ENCODE measurements around the gene AFF3. TPM values are rescaled to one million over a fixed set of nuclear protein-coding genes. Genes with fewer than 3 reads are reported as not detected.

Gene AFF3
- total RNA-seq, 3 donors from 2014 or later (not counting 1 experiment from before 2014, with no cell fraction given), result 4.6 to 9.6 (median 5.6) TPM

GRCh38 chr2:99880964-99881294 lies 261.5 kb downstream of the AFF3 start:
- Histone ChIP-seq H3K9me3 (ENCODE audit: control insufficient read depth, insufficient read depth, low read length) (no peaks in the 10 kb centered on the region), H3K27me3 (ENCODE audit: control insufficient read depth, insufficient read depth, low read length) (no peaks in the 10 kb centered on the region), H3K36me3 (ENCODE audit: control insufficient read depth, insufficient read depth, low read length) (no peaks in the 10 kb centered on the region), H3K4me3 (ENCODE audit: low read length) (no peak overlapping the region), H3K4me1 (ENCODE audit: control insufficient read depth, insufficient read depth, low read length) (no peaks in the 10 kb centered on the region), H3K27ac (ENCODE audit: low read length) (no peak overlapping the region)
- DNase-seq (no peak), ATAC-seq (no peak)
- no peak overlapping the region for H3K4me3 Mint-ChIP-seq
- no peaks in the 10 kb centered on the region for H3K27me3 Mint-ChIP-seq (ENCODE audit: low read depth in 2 of 2)
- no peak overlapping the region for H3K27ac Mint-ChIP-seq
- intact Hi-C loops (cut with micrococcal nuclease), result no loop called here
- no peak for TF ChIP-seq CTCF (IDR thresholded peaks at IDR 0.05)
- 92% methylated on average over 2 of the region's 3 CpGs for WGBS (ENCODE audit: insufficient coverage)
- H3K36me3 Mint-ChIP-seq, result no peaks in the 10 kb centered on the region
- H3K9me3 Mint-ChIP-seq, result no peaks in the 10 kb centered on the region
- H3K4me1 Mint-ChIP-seq, result no peaks in the 10 kb centered on the region

DNA sequence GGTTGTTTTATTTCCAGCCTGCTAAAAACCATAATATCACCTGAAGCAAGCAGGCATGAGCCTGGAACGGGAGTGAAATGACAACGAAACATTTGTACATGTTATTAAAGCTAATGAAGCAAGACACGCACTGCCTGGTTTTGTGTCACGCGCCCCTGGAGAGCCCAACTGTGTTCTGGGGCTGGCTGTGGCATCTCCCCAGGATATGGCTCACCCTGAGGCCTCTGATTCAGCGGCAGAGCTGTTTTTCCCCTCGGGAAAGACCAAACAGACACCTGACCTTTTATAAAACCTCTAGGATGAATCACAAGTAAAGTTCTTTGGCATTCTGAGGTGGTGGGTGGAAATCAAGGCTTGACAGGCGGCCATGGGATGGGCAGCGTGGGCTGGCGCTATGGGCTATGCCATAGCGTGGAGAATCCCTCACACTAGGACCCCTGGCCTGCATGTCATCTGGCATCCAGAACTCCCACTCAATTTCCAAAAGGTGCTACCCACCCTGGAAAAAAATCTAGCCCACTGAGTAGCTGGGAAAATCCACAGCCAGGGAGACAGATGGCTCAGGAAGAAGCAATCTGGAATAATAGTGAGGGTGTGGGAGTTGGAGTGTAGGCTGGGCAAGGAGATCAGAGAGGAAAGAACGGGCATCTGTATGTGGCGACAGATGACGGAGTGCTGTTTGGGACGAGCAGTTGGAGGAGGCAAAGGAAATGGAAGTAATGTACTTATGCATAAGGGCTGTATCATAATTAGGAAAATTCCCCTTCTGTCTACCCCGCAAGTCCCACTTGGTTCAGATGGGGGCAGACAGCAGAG lies 262.0 kb downstream of the AFF3 start:
- ATAC-seq (no peak), DNase-seq (no peak)
- no peaks in the 10 kb centered on the region for H3K36me3 Mint-ChIP-seq
- no peaks in the 10 kb centered on the region for H3K4me1 Mint-ChIP-seq
- intact Hi-C loops (cut with micrococcal nuclease), result no loop called here
- H3K9me3 Mint-ChIP-seq, result no peaks in the 10 kb centered on the region
- H3K27me3 Mint-ChIP-seq (ENCODE audit: low read depth in 2 of 2), result no peaks in the 10 kb centered on the region
- no peaks in the 10 kb centered on the region for H3K4me1 ChIP-seq (ENCODE audit: control insufficient read depth, insufficient read depth, low read length)
- no peak overlapping the region for H3K27ac ChIP-seq (ENCODE audit: low read length)
- H3K4me3 Mint-ChIP-seq, result no peak overlapping the region
- no peaks in the 10 kb centered on the region for H3K36me3 ChIP-seq (ENCODE audit: control insufficient read depth, insufficient read depth, low read length)
- 90% methylated on average over 16 of the region's 16 CpGs for WGBS (ENCODE audit: insufficient coverage)
- no peaks in the 10 kb centered on the region for H3K27me3 ChIP-seq (ENCODE audit: control insufficient read depth, insufficient read depth, low read length)
- TF ChIP-seq CTCF (IDR thresholded peaks at IDR 0.05), result no peak
- H3K4me3 ChIP-seq (ENCODE audit: low read length), result no peak overlapping the region
- H3K27ac Mint-ChIP-seq, result no peak overlapping the region
- H3K9me3 ChIP-seq (ENCODE audit: control insufficient read depth, insufficient read depth, low read length), result no peaks in the 10 kb centered on the region

DNA sequence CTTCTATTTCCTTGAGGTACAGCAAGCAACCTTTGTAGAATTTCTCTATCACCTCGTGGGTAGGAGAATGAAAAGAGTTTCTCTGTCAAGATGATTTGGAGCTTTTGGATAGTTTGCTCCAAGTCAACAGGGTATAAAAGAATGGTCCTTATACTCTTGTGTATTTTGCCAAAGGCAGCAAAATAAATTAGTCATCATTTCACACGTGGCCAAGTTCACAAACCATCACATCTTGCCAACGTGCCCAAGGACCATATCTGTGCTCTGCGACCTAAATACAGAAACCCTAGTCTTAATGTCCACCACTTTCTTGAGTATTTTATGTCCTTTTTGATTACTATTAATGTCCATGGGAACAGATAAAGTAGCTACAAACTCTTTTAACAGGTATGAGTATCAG lies 262.9 kb downstream of the AFF3 start:
- no peaks in the 10 kb centered on the region for H3K9me3 ChIP-seq (ENCODE audit: control insufficient read depth, insufficient read depth, low read length)
- TF ChIP-seq CTCF (IDR thresholded peaks at IDR 0.05), result no peak
- Mint-ChIP-seq H3K27ac (no peak overlapping the region), H3K36me3 (no peaks in the 10 kb centered on the region), H3K4me1 (no peaks in the 10 kb centered on the region), H3K27me3 (ENCODE audit: low read depth in 2 of 2) (no peaks in the 10 kb centered on the region), H3K4me3 (no peak overlapping the region), H3K9me3 (no peaks in the 10 kb centered on the region)
- DNase-seq, result no peak
- no peak for ATAC-seq
- H3K4me3 ChIP-seq (ENCODE audit: low read length), result no peak overlapping the region
- H3K4me1 ChIP-seq (ENCODE audit: control insufficient read depth, insufficient read depth, low read length), result no peaks in the 10 kb centered on the region
- WGBS (ENCODE audit: insufficient coverage), result 33% methylated on average over 2 of the region's 4 CpGs
- H3K27ac ChIP-seq (ENCODE audit: low read length), result no peak overlapping the region
- intact Hi-C loops (cut with micrococcal nuclease), result no loop called here
- H3K27me3 ChIP-seq (ENCODE audit: control insufficient read depth, insufficient read depth, low read length), result no peaks in the 10 kb centered on the region
- no peaks in the 10 kb centered on the region for H3K36me3 ChIP-seq (ENCODE audit: control insufficient read depth, insufficient read depth, low read length)

Data from natural killer cell (primary cell).